DOHH2 (cell line): ENCODE data around the gene KIF2A.

Experiments
- H3F3A ChIP-seq: fragments of 200-600 bp; sonication (generic), shearing (Covaris generic); 2 replicates; pipeline ENCODE4 v1.6.0; 2016; ENCODE audit warnings: antibody characterized with exemption, mild to moderate bottlenecking; ENCODE audit not compliant: control insufficient read depth, insufficient read depth
- H3K27ac ChIP-seq: fragments of 200-600 bp; sonication (generic); 2 replicates; pipeline ENCODE4 v1.5.1; 2014; ENCODE audit warnings: low read depth, mild to moderate bottlenecking, low read length, moderate library complexity
- H3K27me3 ChIP-seq: fragments of 200-600 bp; sonication (generic); 2 replicates; pipeline ENCODE4 v1.6.1; 2014; ENCODE audit warnings: mild to moderate bottlenecking, low read length, mixed read lengths; ENCODE audit not compliant: control insufficient read depth
- H3K36me3 ChIP-seq: fragments of 200-600 bp; sonication (generic); 2 replicates; pipeline ENCODE4 v1.6.1; 2014; ENCODE audit warnings: mild to moderate bottlenecking, low read length, moderate library complexity, mixed read lengths; ENCODE audit not compliant: control insufficient read depth
- H3K4me1 ChIP-seq: fragments of 200-600 bp; sonication (generic); 2 replicates; pipeline ENCODE4 v1.6.1; 2014; ENCODE audit warnings: mild to moderate bottlenecking, low read length, mixed read lengths; ENCODE audit not compliant: control insufficient read depth
- H3K4me2 ChIP-seq: fragments of 200-600 bp; sonication (generic); 2 replicates; pipeline ENCODE4 v1.6.0; 2014; ENCODE audit warnings: mild to moderate bottlenecking, low read length, moderate library complexity
- H3K4me3 ChIP-seq: fragments of 200-600 bp; sonication (generic); 2 replicates; pipeline ENCODE4 v1.5.1; 2014; ENCODE audit warnings: mild to moderate bottlenecking, low read length, mixed read lengths
- H3K79me2 ChIP-seq: fragments of 200-600 bp; sonication (generic); 2 replicates; pipeline ENCODE4 v1.6.1; 2014; ENCODE audit warnings: mild to moderate bottlenecking, low read length, mixed read lengths; ENCODE audit not compliant: control insufficient read depth
- H3K9me2 ChIP-seq: fragments of 200-600 bp; sonication (generic); replicated peaks from 2 replicates; pipeline ENCODE4 v1.6.1; 2014; ENCODE audit warnings: mild to moderate bottlenecking, low read length, mixed read lengths; ENCODE audit not compliant: control insufficient read depth
- H3K9me3 ChIP-seq: fragments of 200-600 bp; sonication (generic); 2 replicates; pipeline ENCODE4 v1.6.1; 2014; ENCODE audit warnings: antibody characterized with exemption, low read length, mixed read lengths; ENCODE audit not compliant: control insufficient read depth, insufficient read depth
- H4K20me1 ChIP-seq: fragments of 200-600 bp; sonication (generic); 2 replicates; pipeline ENCODE4 v1.6.0; 2014; ENCODE audit warnings: low read depth, mild to moderate bottlenecking, antibody characterized with exemption, low read length, moderate library complexity; ENCODE audit not compliant: control insufficient read depth, insufficient read depth
- CTCF ChIP-seq: fragments of 200-600 bp; sonication (generic); IDR thresholded peaks from one replicate; pipeline ENCODE4 v1.5.1; 2014; ENCODE audit warnings: antibody characterized with exemption, mild to moderate bottlenecking, low read depth, low read length; ENCODE audit not compliant: poor library complexity, severe bottlenecking
- EZH2phosphoT487 ChIP-seq: fragments of 200-600 bp; sonication (generic); IDR thresholded peaks from 2 replicates; pipeline ENCODE4 v1.6.1; 2017; ENCODE audit warnings: borderline replicate concordance, mild to moderate bottlenecking, antibody characterized with exemption, low read length, moderate library complexity, mixed read lengths

KIF2A gene

GRCh38 chr5:62343428-62343827 is 37.4 kb downstream of the KIF2A start:
- Histone ChIP-seq H3K9me3 (no peaks in the 10 kb centered on the region), H3K36me3 (peaks cover 14% of the 10 kb centered on the region), H3K4me2 (no peak overlapping the region), H3K27me3 (no peaks in the 10 kb centered on the region), H4K20me1 (peaks cover 4% of the 10 kb centered on the region; the same call in 1 of the 2 replicates), H3K4me3 (no peak overlapping the region), H3K79me2 (peaks cover 83% of the 10 kb centered on the region), H3F3A (no peaks in the 10 kb centered on the region), H3K9me2 (no peaks in the 10 kb centered on the region), H3K27ac (no peak overlapping the region), H3K4me1 (peaks cover 14% of the 10 kb centered on the region)
- TF ChIP-seq CTCF, result no peak
- TF ChIP-seq EZH2phosphoT487, result no peak

GRCh38 chr5:62346748-62347147 is 40.7 kb downstream of the KIF2A start:
- H3K9me2 ChIP-seq, result no peaks in the 10 kb centered on the region
- H3K4me1 ChIP-seq, result peaks cover 6% of the 10 kb centered on the region
- H3K27ac ChIP-seq, result no peak overlapping the region
- no peak overlapping the region for H3K4me2 ChIP-seq
- peaks cover 52% of the 10 kb centered on the region for H3K79me2 ChIP-seq
- peaks cover 38% of the 10 kb centered on the region for H3K36me3 ChIP-seq
- TF ChIP-seq CTCF (no peak), EZH2phosphoT487 (no peak)
- H4K20me1 ChIP-seq, result peaks cover 4% of the 10 kb centered on the region; the same call in 1 of the 2 replicates
- no peaks in the 10 kb centered on the region for H3K9me3 ChIP-seq
- no peaks in the 10 kb centered on the region for H3K27me3 ChIP-seq
- 0 out of 2 replicates have a peak, but pooled peaks cover 5% of the 10 kb centered on the region for H3F3A ChIP-seq
- no peak overlapping the region for H3K4me3 ChIP-seq

- Histone ChIP-seq H3K4me3 (no peak overlapping the region), H3K4me2 (no peak overlapping the region), H4K20me1 (peaks cover 4% of the 10 kb centered on the region; the same call in 1 of the 2 replicates), H3F3A (peaks cover 13% of the 10 kb centered on the region), H3K79me2 (peaks cover 41% of the 10 kb centered on the region), H3K27me3 (no peaks in the 10 kb centered on the region), H3K9me3 (no peaks in the 10 kb centered on the region), H3K9me2 (no peaks in the 10 kb centered on the region), H3K27ac (no peak overlapping the region), H3K36me3 (peaks cover 46% of the 10 kb centered on the region), H3K4me1 (no peaks in the 10 kb centered on the region)
- TF ChIP-seq EZH2phosphoT487 (no peak), CTCF (no peak)
Measured at GRCh38 chr5:62347928-62348327, 41.9 kb downstream of the KIF2A start.
